Stimulated activated CD8-positive, alpha-beta memory T cell treated with anti-CD3 and anti-CD28 coated beads, Interleukin-12 subunit alpha, Interleukin-12 subunit beta, amount 100 ng/mL, for 4 hours (primary cell): ENCODE measurements around the gene SYNPO2L.
"Not testable (repeated sequence)": the region's sequence is repeated elsewhere in the genome, so short reads cannot be mapped to it uniquely, and the experiment has no call there.

Experiments
- DNase-seq: peaks from one replicate; pipeline ENCODE4 v3.0.0-alpha.2; 2020; ENCODE audit warnings: low read depth

The SYNPO2L gene

GRCh38 chr10:73655990-73656298 lies at the start of gene SYNPO2L:
TSS of gene SYNPO2L (minus strand) at chr10:73656029. CDS start at chr10:73655922, 107 bp downstream.
- DNase-seq = no peak

GRCh38 chr10:73703924-73704323 lies 48.1 kb upstream of the SYNPO2L start:
- not testable (repeated sequence) for DNase-seq

GRCh38 chr10:73698819-73699218 lies 43.0 kb upstream of the SYNPO2L start:
- DNase-seq = not testable (repeated sequence)

- DNase-seq = not testable (repeated sequence)
These were observed 41.9 kb upstream of the SYNPO2L start, which contains the start of gene AGAP5 for GRCh38 chr10:73697675-73698159. TSS of gene AGAP5 (minus strand) at chr10:73698109. CDS start at chr10:73697755, 354 bp downstream.

GRCh38 chr10:73695302-73695701 lies 39.5 kb upstream of the SYNPO2L start:
- DNase-seq = not testable (repeated sequence)

- DNase-seq = not testable (repeated sequence)
These were observed 34.9 kb upstream of the SYNPO2L start for GRCh38 chr10:73690755-73691154.

- DNase-seq = not testable (repeated sequence)
These were observed 33.8 kb upstream of the SYNPO2L start for GRCh38 chr10:73689596-73689995.

- DNase-seq = not testable (repeated sequence)
These were observed 31.8 kb upstream of the SYNPO2L start for GRCh38 chr10:73687641-73688040.

- DNase-seq = not testable (repeated sequence)
These were observed 18.7 kb upstream of the SYNPO2L start for GRCh38 chr10:73674546-73674945.

GRCh38 chr10:73668378-73668777 lies 12.5 kb upstream of the SYNPO2L start:
- not testable (repeated sequence) for DNase-seq

- not testable (repeated sequence) for DNase-seq
These were observed 10.5 kb upstream of the SYNPO2L start for GRCh38 chr10:73666153-73666809.

GRCh38 chr10:73665581-73665980 lies 9.8 kb upstream of the SYNPO2L start:
- not testable (repeated sequence) for DNase-seq

- DNase-seq = not testable (repeated sequence)
These were observed 8.6 kb upstream of the SYNPO2L start for GRCh38 chr10:73664156-73665040.

- not testable (repeated sequence) for DNase-seq
These were observed 7.8 kb upstream of the SYNPO2L start for GRCh38 chr10:73663621-73664020.

- DNase-seq = not testable (repeated sequence)
These were observed 6.9 kb upstream of the SYNPO2L start for GRCh38 chr10:73662705-73663104.

- no peak for DNase-seq
These were observed 406 bp downstream of the SYNPO2L start for GRCh38 chr10:73655257-73655989.

- no peak for DNase-seq
These were observed 2.1 kb downstream of the SYNPO2L start for GRCh38 chr10:73653701-73654100.

GRCh38 chr10:73653195-73653594 lies 2.6 kb downstream of the SYNPO2L start:
- no peak for DNase-seq

- DNase-seq = no peak
These were observed 5.1 kb downstream of the SYNPO2L start for GRCh38 chr10:73650537-73651331.

GRCh38 chr10:73649876-73650536 lies 5.8 kb downstream of the SYNPO2L start:
- no peak for DNase-seq
